ENCODE results near the gene CMTM4. TPM values are rescaled to one million over a fixed set of nuclear protein-coding genes. Genes with fewer than 3 reads are reported as not detected.
A peak's percentile ranks its signal among the peaks of the same experiment; 100 is the strongest.

Gene CMTM4
- total and polyA plus RNA-seq, 2 donors (not counting 1 experiment from before 2014, with no cell fraction given) = 0.06 to 0.59 TPM

DNA sequence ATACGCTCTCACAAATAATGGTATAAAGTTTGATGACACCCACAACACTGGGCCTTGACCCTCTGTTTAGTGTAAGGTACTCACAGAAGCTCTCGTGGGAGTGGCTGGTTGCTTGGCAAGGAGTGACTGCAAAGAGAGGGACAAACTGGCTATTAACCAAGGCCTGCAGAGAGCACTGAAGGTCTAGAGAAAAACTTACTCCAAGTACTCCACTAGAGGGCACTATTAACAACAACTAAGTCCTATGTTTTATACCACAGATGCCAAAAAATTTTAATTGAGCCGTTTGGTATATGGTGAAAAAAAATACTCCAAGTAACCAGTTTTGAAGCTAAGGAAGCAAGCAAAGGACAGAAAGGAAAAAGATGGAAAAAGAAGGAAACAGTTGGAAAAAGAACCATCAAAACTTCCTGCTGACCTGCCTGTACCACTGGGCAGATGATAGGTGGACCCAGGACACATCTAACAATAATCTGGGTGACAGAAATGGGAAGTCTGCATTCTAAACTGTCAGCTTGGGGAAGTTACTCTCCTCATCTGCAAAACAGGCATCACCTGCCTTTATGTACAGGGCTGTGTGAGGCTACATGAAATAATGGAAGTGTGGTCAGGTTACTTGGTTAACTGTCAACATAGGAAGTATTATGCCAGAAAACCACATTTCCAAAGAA, 31.7 kb upstream of the CMTM4 start:
- intact Hi-C loops (cut with micrococcal nuclease) = loop anchor here (1.0 to 2.0 kb wide), 2 partner anchors 140 to 321 kb away; no protein-coding TSS in a partner anchor
- H3K27ac ChIP-seq (ENCODE audit: low read length in 2 of 2) = no peak overlapping the region

More for the DNA sequence above, 31.7 kb upstream of the CMTM4 start:
- H3K4me3 ChIP-seq (ENCODE audit: control extremely low read depth in 1 of 5, extremely low read depth in 1 of 5, insufficient read depth in 1 of 5, low read depth in 2 of 5, low read length in 4 of 5) = no peak overlapping the region
- Mint-ChIP-seq H3K4me3 (no peak overlapping the region), H3K27me3 (no peaks in the 10 kb centered on the region), H3K4me1 (peaks cover 3% of the 10 kb centered on the region), H3K9me3 (ENCODE audit: insufficient read depth) (no peaks in the 10 kb centered on the region), H3K27ac (no peak overlapping the region)
- no peaks in the 10 kb centered on the region for H3K4me1 ChIP-seq (ENCODE audit: control insufficient read depth in 2 of 2, insufficient read depth in 2 of 2, low read length in 2 of 2)
- no CpG with 5 or more reads among the region's 3 CpGs for WGBS (ENCODE audit: insufficient coverage)
- peak; percentile 57 for ATAC-seq (ENCODE audit: low read depth)
- no peak overlapping the region for H2AFZ ChIP-seq (ENCODE audit: insufficient read depth, low read depth, low read length, poor library complexity, severe bottlenecking)
- TF ChIP-seq EZH2 (IDR thresholded peaks at IDR 0.05; ENCODE audit: borderline replicate concordance, insufficient read depth, low read depth, low read length, poor library complexity, severe bottlenecking) (no peak), CTCF (IDR thresholded peaks at IDR 0.05) (peak; percentile 83)
- no peaks in the 10 kb centered on the region for H3K9me3 ChIP-seq (ENCODE audit: control extremely low read depth in 1 of 3, control insufficient read depth in 2 of 3, insufficient read depth in 1 of 3, low read length in 2 of 3)
- no peak overlapping the region for H3K9ac ChIP-seq (ENCODE audit: low read length)
- no peak overlapping the region for H3K4me2 ChIP-seq (replicated peaks; ENCODE audit: low read depth, low read length, poor library complexity, severe bottlenecking)
- POLR2A ChIA-PET = no interaction called here
- no peaks in the 10 kb centered on the region for H3K79me2 ChIP-seq (ENCODE audit: control insufficient read depth, insufficient read depth, low read length)
- H3K27me3 ChIP-seq (replicated peaks in 1 of 4; ENCODE audit: control extremely low read depth in 1 of 4, control insufficient read depth in 3 of 4, insufficient read depth in 4 of 4, low read length in 3 of 4) = no peaks in the 10 kb centered on the region
- H4K20me1 ChIP-seq (ENCODE audit: control insufficient read depth, insufficient read depth, low read length, poor library complexity, severe bottlenecking) = no peaks in the 10 kb centered on the region
- DNase-seq = peak; percentile 60
- CTCF ChIA-PET = interaction anchor here (0.6 to 3.8 kb wide), 21 partner anchors 9 to 322 kb away, joined by 3 to 40 read pairs (median 5); partner anchors contain the start of genes CKLF and DYNC1LI2
- H3K36me3 ChIP-seq (replicated peaks in 1 of 2; ENCODE audit: control extremely low read depth in 1 of 2, control insufficient read depth in 1 of 2, extremely low read depth in 1 of 2, insufficient read depth in 2 of 2, low read length in 1 of 2) = peaks cover 6 to 82% of the 10 kb centered on the region in 2 experiments

All from B cell (primary cell).